Stimulated activated CD4-positive, alpha-beta T cell treated with anti-CD3 and anti-CD28 coated beads, TNF-alpha, amount 100 ng/mL, for 24 hours (primary cell): ENCODE results near the gene SMARCC2.
A peak's percentile ranks its signal among the peaks of the same experiment; 100 is the strongest.
"Not testable (repeated sequence)": the region's sequence is repeated elsewhere in the genome, so short reads cannot be mapped to it uniquely, and the experiment has no call there.

ENCODE experiments used
- DNase-seq, 3 experiments: peaks; one replicate each; pipeline ENCODE4 v3.0.0-alpha.2; 2020; ENCODE audit warnings: low read depth in 3 of 3

SMARCC2 gene

DNA sequence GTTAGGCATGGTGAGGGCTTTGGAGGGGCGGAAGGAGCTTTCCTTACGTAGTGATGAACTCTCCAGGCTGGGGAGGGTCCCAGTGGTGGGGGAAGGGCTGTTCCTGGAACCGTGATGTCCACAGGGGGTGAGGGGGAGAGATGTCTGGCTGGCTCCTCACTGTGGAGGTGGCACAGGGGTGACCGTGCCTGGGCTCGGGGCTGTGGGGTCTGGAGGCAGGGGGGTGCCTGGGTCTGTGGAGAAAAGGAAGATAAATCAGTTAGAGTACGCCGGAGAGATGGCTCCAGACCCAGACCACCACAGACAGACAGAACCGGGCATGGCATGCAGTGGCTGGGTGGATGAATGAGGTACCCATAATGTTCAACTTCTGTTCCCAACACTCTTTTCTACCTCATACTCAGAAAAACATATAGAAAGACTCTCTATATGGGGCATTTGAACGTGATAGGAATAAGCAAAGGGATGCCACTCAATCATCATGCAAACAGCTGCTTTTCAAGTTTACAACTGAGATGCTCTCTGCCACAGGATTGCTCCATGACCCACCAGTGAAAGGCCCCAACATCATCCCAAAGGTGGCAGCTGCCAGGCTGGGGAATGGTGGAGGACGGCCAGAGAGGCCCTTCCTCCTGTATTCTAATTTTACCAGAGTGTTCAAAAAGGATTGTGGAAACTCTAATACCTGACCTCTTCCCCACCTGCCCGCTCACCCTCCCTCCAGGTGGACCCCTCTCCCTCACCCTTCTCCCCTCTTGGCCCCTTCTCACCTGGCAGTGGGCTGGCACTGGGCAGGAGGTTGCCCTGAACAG, 25.5 kb downstream of the SMARCC2 start:
- DNase-seq = no peak

DNA sequence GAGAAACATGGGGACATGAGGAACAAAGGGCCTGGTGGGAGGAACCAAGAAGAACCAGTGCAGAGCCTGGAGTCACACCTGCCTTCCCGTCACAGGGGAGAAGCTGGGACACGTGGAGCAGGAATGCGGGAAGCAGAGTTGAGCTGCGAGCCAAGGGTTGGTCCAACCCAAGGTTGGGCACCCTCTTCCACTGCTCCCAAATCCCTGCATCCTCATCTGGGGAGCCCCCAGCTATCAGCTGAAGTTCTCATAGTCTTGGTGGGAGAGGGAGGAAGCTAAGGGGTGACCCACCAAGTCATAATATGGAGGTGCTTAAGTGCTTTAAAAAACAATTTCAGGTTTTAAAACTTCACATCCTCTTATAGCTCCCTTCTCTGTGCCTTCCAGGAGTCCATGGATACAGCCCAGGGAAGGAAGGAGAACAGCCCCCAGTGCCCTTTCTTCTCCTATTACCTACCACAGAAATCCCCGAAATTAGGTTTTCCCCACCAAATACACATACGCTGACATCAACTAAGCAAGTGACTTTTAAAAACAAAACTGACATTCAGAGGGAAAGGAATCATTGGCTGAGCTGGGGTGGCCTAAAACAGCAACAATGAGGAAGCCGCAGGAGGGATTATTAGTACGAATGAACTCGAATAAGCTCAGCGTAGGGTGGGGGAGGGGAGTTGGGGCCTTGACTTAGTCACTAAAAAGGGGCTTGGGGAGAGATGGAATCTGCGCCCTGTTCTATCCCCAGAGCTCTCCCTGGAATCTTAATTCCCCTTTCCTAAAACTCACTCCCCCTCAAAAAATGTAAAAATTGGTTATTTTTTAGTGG, 26.6 kb downstream of the SMARCC2 start:
- no peak for DNase-seq

DNA sequence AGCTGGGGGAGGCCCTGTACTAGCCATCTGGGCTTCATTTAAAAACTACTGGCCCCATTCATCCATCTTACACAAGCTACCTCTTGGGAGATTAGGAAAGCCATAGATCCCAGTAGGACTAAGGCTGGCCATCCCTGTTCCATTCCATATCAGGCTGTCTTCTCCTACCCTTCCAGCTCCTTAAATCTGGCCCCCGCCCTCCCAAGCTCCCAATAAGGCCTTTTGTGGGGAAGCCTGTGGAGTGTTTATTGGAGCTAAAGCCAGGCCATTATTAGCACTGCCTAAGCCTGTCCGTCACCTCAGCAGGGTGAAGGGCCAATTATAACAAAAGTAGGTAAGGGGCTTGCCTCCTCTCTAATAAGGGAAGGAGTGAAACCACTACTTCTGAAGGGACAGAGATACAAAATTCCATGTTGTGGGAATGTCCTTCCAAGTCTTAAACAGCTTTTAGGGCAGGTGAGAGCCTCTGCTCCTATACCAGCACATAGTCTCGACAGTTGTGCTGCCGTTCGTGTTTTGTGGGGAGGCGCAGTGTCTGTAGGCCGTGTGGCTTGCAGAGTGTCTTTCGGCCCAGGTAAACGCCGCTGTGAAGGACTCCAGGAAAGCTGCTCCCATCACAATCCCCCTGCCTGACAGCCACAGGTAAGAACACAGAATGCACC, 27.5 kb downstream of the SMARCC2 start:
- DNase-seq = no peak

DNA sequence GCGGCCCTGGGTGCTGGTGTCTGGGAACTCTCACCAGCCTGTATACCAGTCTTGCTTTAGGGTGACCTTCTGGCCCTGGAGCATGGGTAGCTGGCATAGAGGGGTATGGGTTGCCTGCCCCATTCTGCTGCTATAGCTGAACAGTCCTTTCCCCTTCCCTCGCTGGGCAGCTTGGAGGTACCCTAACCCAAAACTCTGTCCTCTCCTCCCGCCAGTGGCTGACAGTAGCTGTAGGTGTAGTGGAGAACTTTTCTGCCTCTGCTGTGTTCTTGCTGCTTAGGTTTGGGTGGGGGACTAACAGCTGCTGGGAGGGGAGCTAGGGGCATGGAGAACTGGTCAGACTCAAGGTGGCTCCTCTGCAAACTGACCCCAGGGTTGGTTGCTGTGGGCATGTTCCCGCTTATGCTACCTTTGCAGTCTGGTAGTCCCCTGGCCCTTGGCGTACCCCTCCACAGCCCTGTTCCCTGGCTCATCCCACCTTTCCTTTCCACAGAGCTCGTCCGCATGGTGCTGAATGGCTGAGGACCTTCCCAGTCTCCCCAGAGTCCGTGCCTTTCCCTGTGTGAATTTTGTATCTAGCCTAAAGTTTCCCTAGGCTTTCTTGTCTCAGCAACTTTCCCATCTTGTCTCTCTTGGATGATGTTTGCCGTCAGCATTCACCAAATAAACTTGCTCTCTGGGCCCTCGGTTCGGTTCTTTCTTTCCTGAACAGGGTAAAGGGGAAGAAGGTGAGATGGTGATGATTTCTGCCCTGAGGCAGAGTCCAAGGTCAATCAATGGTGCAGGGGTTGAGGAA, 28.2 kb downstream of the SMARCC2 start:
- DNase-seq = no peak

DNA sequence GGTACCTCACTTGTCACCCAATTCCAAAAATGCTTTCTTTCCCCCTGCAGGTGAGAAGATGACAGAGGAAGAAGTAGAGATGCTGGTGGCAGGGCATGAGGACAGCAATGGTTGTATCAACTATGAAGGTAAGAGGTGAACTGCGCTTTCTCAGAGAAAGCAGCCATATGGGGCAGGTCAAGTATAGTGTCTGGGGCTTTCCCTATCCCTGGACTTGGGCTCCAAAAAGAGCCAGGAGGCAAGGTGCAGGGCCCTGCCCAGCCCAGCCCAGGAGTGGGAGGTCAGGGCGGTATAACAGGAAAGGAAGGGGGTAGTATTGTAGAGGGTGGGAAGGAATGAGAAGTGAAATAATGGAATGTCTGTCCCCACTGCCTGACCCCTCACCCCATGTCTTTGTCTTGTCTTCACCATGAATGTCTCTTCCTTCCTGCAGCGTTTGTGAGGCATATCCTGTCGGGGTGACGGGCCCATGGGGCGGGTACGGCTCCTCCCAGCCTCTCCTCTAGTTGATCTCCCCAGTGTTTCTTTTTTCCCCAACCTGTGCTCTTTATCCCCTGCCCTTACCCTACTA, 29.0 kb downstream of the SMARCC2 start:
- peak; percentile 34 to 60 (median 36) for DNase-seq

DNA sequence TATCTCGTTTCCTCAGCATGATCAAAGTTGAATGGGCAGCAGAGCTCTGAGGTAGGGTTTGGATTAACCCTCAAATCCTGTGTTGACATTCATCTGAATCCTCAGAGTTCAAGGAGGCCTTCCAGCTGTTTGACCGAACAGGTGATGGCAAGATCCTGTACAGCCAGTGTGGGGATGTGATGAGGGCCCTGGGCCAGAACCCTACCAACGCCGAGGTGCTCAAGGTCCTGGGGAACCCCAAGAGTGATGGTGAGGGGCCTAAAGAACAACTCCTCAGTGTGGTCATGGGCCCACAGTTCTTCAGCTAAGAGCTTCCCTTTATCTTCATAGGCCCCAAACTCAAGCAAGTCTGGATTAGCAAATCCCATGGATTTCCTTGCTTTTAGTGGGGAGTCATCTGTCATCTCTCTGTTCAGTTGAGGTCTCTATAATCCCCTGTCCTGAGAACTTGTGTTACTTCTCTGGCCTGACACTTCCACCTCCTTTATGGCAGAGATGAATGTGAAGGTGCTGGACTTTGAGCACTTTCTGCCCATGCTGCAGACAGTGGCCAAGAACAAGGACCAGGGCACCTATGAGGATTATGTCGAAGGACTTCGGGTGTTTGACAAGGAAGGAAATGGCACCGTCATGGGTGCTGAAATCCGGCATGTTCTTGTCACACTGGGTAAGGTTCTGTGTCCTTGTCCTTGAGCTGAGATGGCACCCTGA, 29.6 kb downstream of the SMARCC2 start:
- DNase-seq = no peak

DNA sequence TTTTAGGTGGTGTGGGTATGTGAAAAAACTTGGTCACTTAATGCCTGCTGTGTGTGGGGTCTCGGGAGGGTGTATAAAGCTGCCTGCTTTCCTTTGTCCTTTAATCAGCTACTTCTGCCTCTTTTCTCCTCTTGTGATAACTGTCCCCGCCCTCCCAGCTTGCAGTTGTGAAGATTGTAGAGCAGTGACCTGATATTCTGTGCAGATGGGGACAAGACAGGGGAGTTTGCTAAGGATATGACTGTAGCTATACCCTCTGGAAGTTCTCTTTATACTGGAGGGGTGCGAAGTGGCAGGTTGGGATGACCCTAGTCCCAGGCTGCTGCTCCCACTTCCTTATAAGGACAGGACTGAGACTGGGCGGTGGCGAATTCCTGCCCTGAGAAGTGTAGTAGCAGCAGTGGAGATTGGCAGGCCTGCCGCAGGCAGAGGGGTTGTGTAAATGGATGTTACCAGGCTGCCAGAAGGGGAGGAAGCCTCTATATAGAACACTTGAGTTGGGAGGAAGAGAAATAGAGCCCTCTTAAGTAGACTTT, 30.3 kb downstream of the SMARCC2 start:
- DNase-seq = peak in 1 of 3 experiments; percentile 37

DNA sequence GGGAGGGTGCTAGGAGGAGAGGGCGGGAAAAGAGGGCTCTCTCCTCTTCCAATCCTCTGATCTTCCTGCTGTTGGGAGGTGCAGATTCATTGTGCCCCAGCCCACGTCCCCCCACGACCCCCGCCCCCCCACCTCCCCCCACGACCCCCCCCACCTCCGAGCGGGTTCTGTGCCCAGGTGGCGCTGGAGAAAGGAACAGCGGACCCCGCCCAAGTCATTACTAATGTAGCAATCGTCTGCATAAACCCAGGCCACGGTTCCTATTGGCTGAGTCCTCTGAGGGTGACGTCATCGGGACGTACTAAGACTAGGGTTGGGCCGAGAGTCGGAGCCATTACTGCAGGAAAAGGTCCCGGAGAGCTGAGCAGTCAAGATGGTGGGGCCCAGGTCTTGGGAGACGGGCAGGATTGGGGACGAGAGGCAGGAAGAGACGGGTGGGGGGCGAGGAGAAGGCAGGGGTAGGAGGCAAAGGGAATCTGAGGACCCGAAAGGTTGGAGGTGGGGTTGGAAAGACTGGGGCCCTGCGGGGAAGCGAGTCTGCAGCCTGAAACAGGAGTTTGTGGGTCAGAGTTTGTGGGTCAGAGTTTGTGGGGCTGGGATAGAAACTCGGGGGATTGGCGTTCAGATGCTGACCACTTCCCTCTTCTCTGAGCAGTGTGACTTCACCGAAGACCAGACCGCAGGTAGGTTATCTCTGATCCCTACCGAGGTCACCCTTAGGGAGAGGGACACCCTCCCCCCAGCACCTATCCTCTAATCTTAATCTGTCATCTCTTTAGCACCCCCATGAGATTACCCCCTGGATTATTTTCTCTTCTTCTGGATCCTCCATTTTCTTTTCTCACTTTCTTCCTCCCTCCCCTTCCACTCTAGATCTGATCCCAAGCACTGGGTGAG, 31.0 kb downstream of the SMARCC2 start, which contains the start of gene MYL6:
Gene MYL6, plus strand, starts transcription at position 331 of the 897 bp plus-strand sequence. Its CDS starts 43 bp downstream, at position 374.
- peak; percentile 85 to 95 (median 89) for DNase-seq

DNA sequence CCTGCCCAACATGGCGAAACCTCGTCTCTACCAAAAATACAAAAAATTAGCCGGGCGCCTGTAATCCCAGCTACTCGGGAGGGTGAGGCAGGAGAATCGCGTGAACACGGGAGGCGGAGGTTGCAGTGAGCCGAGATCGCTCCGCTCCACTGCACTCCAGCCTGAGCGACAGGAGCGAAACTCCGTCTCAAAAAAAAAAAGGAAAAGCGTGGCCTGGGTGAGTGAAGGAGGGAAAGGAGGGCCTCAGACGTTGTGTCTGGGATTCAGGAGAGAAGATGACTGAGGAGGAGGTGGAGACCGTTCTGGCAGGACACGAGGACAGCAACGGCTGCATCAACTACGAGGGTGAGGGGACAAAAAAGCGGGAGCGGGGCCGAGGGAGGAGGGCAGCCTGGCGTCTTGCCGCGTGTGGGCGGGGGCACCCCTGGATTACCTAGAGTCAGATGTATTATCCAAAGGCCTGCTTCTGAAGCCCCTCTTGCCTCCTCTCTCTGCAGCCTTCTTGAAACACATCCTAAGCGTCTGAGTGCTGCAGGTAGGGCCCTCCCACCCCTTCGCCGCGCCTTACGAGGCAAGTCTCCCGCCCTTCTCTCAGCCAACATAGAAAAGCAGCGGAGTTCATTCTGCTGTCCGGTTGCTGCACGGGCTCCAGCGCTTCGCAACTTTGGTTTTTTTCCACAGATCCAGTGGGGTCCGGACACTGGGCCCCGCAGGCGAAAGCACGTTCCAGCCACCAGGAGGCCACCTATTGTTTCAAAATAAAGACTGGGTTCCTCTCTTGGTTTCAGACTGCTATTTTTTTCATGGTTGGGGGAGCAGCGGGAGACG, 31.9 kb downstream of the SMARCC2 start:
- peak; percentile 29 to 52 (median 38) for DNase-seq

DNA sequence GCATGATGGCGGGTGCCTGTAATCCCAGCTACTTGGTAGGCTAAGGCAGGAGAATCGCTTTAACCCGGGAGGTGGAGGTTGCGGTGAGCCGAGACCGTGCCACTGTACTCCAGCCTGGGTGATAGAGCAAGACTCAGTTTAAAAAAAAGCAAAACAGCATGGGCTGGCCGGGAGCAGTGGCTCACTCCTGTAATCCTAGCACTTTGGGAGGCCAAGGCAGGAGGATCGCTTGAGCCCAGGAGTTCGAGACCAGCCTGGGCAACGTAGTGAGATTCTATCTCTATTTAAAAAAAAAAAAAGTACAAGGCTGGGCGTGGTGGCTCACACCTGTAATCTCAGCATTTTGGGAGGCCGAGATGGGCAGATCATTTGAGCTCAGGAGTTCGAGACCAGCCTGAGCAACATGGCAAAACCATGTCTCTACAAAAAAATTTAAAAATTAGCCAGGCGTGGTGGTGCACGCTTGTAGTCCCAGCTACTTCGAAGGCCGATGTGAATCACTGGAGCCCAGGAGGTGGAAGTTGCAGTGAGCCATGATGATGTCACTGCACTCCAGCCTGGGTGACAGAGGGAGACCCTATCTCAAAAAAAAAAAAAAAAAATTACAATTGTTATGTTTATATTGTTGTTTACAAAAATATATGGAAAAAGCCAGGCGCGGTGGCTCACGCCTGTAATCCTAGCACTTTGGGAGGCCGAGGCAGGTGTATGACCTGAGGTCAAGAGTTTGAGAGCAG, 32.7 kb downstream of the SMARCC2 start:
- DNase-seq = not testable (repeated sequence)

DNA sequence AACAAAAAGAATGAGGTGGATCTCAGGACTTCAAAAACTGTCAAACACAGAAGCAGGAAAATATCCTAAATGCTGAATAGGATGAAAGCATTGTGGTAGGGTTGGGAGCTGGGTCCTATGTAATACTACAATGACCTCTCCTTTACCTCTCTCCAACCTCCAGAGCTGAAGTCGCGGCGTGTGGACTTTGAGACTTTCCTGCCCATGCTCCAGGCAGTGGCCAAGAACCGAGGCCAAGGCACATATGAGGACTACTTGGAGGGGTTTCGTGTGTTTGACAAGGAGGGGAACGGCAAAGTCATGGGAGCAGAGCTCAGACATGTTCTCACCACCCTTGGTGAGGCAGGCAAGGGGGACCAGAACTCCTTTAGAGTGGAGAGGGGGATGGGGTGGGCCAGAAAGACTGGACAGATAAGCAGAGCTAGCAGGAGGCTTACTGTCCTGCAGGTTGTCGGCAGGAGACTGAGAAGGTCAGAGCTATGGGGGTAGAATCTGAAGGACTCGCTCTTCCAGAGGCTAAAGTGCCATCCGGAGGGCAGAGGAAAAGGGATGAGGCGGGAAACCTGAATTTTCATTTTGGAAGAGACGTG, 33.9 kb downstream of the SMARCC2 start:
- DNase-seq = no peak

DNA sequence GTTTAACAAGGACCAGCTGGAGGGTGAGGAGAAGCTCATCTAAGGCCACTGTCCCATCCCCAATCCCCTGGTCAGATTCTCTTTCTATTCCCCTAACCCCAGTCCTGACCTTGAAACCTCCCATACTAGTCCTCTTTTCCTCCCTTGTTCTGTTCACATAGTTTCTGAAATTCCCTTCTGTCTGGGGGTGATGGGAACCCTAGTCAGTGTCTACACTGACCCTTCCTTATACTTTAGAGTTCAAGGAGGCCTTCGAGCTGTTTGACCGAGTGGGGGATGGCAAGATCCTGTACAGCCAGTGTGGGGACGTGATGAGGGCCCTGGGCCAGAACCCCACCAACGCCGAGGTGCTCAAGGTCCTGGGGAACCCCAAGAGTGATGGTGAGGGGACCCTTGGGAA, 34.5 kb downstream of the SMARCC2 start:
- no peak for DNase-seq

DNA sequence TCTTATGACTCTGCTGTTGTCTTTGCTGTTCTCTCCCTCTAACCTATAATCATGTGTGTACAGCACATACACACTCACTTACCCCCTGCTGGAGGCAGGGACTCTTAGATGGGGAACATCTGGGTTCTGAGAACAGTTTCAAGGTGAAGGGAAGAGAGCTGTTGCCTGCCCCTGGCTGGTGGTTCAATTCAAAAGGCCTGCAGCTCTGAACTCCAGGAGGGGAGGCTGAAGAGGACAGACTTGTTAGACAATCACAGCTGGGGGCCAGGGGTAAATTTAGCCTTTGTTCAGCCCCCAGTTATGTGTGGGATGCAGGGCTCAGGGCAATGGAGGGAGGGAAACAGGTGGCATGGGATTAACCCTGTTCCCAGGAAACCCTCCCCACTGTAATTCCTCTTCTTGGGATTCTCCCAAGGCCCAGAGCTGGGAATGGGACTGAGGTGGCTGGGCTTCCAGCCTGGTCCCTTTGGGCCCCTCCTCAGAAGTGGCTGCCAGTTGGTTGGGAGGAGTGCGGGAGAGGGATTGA, 35.0 kb downstream of the SMARCC2 start:
- no peak for DNase-seq

DNA sequence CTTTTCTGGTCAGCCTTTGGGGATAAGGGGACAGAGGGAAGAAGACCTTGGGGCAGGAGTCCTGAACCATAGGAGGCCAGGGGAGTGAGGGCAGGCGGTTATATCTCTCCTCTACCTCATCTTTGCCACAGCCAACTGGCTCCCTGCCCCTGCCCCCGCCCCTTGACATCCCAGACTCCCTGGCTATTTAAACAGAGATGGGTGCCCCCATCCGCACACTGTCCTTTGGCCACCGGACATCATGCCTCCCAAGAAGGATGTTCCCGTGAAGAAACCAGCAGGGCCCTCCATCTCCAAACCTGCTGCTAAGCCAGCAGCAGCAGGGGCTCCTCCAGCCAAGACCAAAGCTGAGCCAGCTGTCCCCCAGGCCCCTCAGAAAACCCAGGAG, 35.6 kb downstream of the SMARCC2 start:
- DNase-seq = no peak

DNA sequence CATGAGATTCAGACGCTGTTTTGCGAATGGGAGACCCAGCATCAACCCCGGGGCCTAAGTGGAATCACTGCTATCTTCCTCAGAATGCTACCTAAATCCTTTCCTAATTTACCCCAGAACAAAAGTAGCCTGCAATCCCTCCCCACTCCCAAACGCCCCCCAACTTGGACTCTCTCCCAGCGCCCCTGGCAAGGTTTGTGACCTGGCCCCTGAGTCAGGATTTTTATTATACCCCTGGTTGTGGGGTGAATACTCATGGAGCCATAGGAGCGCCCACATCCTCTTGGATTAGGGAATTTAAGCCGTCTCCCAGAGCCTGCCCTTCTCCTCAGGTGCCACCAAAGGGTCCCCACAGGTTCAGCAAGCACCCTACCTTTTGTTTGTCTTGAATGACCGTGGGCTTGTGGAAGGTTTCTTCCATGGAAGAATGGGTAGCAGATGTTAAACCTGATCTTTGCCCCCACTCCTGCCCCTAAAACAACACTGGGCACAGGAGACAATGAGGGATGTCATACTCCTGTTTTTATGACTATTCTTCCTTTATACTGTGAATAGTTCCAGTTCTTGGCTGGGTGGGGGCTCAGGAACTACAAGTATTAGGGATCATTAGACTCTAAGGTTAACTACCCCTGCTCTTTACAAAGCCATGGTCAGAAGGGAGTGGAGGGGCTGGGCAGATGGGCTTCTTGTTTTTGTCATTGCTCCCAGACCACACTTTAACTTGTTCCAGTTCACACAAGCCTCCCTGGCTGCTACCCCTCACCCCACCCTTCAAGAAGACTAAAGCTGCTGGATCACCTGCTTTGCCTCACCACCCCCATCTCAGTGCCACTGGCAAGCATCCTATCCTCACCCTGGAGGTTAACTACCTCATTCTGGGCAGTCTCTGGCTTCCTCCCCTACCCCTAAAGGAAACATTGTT, 36.3 kb downstream of the SMARCC2 start:
- DNase-seq = no peak
